Pancreas (tissue), 10 donors: ENCODE results near the gene HOXC10. TPM values are rescaled to one million over a fixed set of nuclear protein-coding genes. Genes with fewer than 3 reads are reported as not detected.

ENCODE experiments used
- ATAC-seq, 4 donors: fragments of 200-7000 bp; cut with Tn5 transposase; one replicate each; pipeline versions ENCODE4 v1.8.0 to v1.9.1; 2020; ENCODE audit warnings: mild to moderate bottlenecking in 4 of 4, moderate library complexity in 4 of 4
- DNase-seq, 6 donors: peaks; one replicate each; pipeline ENCODE4 v3.0.0-alpha.2; 2020
- FAIRE-seq: peaks from 2 replicates; lab custom pipeline; 2012; peaks lifted over from hg19 to GRCh38; lab: Jason Lieb, UNC
- H3K27ac ChIP-seq, 4 donors: fragments of 200-600 bp; sonication (generic); 1 replicate in 3 of 4; 2 replicates in 1 of 4; pipeline versions ENCODE4 v1.5.0 to v1.8.0; 2020
- H3K27me3 ChIP-seq, 4 donors: fragments of 200-600 bp; one replicate each; pipeline ENCODE4 v1.8.0; 2021
- H3K36me3 ChIP-seq, 3 donors: fragments of 200-600 bp; sonication (generic) in 1 of 3; one replicate each; pipeline versions ENCODE4 v1.5.0 to v1.8.0; 2020 to 2021
- H3K4me1 ChIP-seq, 3 donors: fragments of 200-600 bp; one replicate each; pipeline ENCODE4 v1.8.0; 2021
- H3K4me3 ChIP-seq, 4 donors: fragments of 200-600 bp; sonication (generic) in 2 of 4; one replicate each; pipeline versions ENCODE4 v1.5.0 to v1.8.0; 2020 to 2021
- H3K9me3 ChIP-seq, 4 donors: fragments of 200-600 bp; one replicate each; pipeline ENCODE4 v1.8.0; 2021
- CTCF ChIP-seq, 4 donors: fragments of 200-600 bp; sonication (generic) in 3 of 4; IDR thresholded peaks; one replicate each; pipeline versions ENCODE4 v1.5.0 to v1.8.0; 2021; ENCODE audit warnings: antibody characterized with exemption in 4 of 4
- WGBS, 2 donors: extraction: QIAGEN DNeasy Blood & Tissue Kit; methylation state at CpG; one replicate each; pipeline ENCODE4 v1.1.7; 2013; 5-methylcytosine and 5-hydroxymethylcytosine counted together
- intact Hi-C, 3 donors: fragments of 100-400 bp; cut with DNase I; formaldehyde crosslinking; loops; one replicate each; pipeline versions ENCODE4 v1.11.1 to v1.14.2; 2022
- polyA plus RNA-seq, 2 donors: library from polyadenylated mRNA; stranded (reverse); fragments of 200-250 nt; gene quantifications; one replicate each; pipeline ENCODE4 v1.2.3, GENCODE V29; 2013
- total RNA-seq, 6 donors: library from RNA; stranded (reverse); fragmentation: NEBNext Ultra II Directional in 4 of 6; extraction: Animal tissue kit (Norgen Biotek cat#: 25700) in 4 of 6; gene quantifications; one replicate each; pipeline versions ENCODE4 v1.2.1 to v1.2.4, GENCODE V29; 2021 to 2023
- donor health status: healthy with polysubstance abuse.
- donor health status: DM: no; HTN: no; CAD: no; lungs with moderate emphysema.
- donor health status: DM: no; HTN: no; CAD: no.
- donor health status: control.
- donor health status: control.
- donor health status: Bipolar disorder and iron deficiency.
- donor health status: DM: yes; HTN: yes; CAD: no.
- donor health status: DM: no; HTN: no; CAD: no.
- donor health status: DM: no; HTN: no; CAD: no.
- donor health status: DM: yes; HTN: yes; CAD: no.

Gene HOXC10
- total and polyA plus RNA-seq, 8 donors: 0.08 to 0.16 TPM; not detected in 6

- Histone ChIP-seq H3K4me3 (no peak overlapping the region), H3K27me3 (peaks cover 7 to 72% (median 23%) of the 10 kb centered on the region in 4 donors), H3K36me3 (no peaks in the 10 kb centered on the region), H3K27ac (no peak overlapping the region), H3K4me1 (no peaks in the 10 kb centered on the region), H3K9me3 (no peaks in the 10 kb centered on the region)
- no peak for ATAC-seq
- intact Hi-C loops: no loop called here
- DNase-seq: no peak
- 43 to 47% methylated on average over 9 of the region's 9 CpGs for WGBS, 2 donors
- no peak for TF ChIP-seq CTCF (IDR thresholded peaks at IDR 0.05)
- FAIRE-seq: no peak
Measured at GRCh38 chr12:53948650-53949593, 36.0 kb upstream of the HOXC10 start.

- WGBS, 2 donors: 6% methylated on average over 34 of the region's 34 CpGs
- no peaks in the 10 kb centered on the region for H3K4me1 ChIP-seq
- no peaks in the 10 kb centered on the region for H3K9me3 ChIP-seq
- intact Hi-C loops: no loop called here
- ATAC-seq: no peak
- H3K4me3 ChIP-seq: no peak overlapping the region
- no peaks in the 10 kb centered on the region for H3K36me3 ChIP-seq
- no peak overlapping the region for H3K27ac ChIP-seq
- no peak for DNase-seq
- no peak for FAIRE-seq
- TF ChIP-seq CTCF (IDR thresholded peaks at IDR 0.05): no peak
- H3K27me3 ChIP-seq: peaks cover 7 to 72% (median 22%) of the 10 kb centered on the region in 4 donors
Measured at GRCh38 chr12:53949631-53950436, 35.1 kb upstream of the HOXC10 start.

- H3K4me1 ChIP-seq: no peaks in the 10 kb centered on the region
- H3K36me3 ChIP-seq: no peaks in the 10 kb centered on the region
- TF ChIP-seq CTCF (IDR thresholded peaks at IDR 0.05): no peak
- DNase-seq: no peak
- H3K27me3 ChIP-seq: peaks cover 6 to 70% (median 22%) of the 10 kb centered on the region in 4 donors
- H3K9me3 ChIP-seq: no peaks in the 10 kb centered on the region
- no peak for FAIRE-seq
- H3K4me3 ChIP-seq: no peak overlapping the region
- H3K27ac ChIP-seq: no peak overlapping the region
- 5 to 6% methylated on average over 10 of the region's 10 CpGs for WGBS, 2 donors
- intact Hi-C loops: no loop called here
- no peak for ATAC-seq
Measured at GRCh38 chr12:53950437-53950773, 34.5 kb upstream of the HOXC10 start.

- Histone ChIP-seq H3K4me1 (no peaks in the 10 kb centered on the region), H3K27ac (no peak overlapping the region), H3K4me3 (no peak overlapping the region), H3K36me3 (no peaks in the 10 kb centered on the region), H3K27me3 (peaks cover 7 to 69% (median 20%) of the 10 kb centered on the region in 4 donors), H3K9me3 (no peaks in the 10 kb centered on the region)
- intact Hi-C loops: no loop called here
- DNase-seq: peak in 1 of 6 donors; percentile 72
- no peak for ATAC-seq
- TF ChIP-seq CTCF (IDR thresholded peaks at IDR 0.05): no peak
- WGBS, 2 donors: 3 to 4% methylated on average over 34 of the region's 34 CpGs
- FAIRE-seq: no peak
Measured at GRCh38 chr12:53950789-53951576, 34.0 kb upstream of the HOXC10 start.
